Transverse colon (tissue), 3 donors: ENCODE data around the gene HSBP1L1.

ENCODE experiments used
- EP300 ChIP-seq: sonication (generic); formaldehyde crosslinking; IDR thresholded peaks from one replicate; pipeline ENCODE4 v1.6.1; 2017; ENCODE audit warnings: antibody characterized with exemption, low read depth
- POLR2AphosphoS5 ChIP-seq, 3 donors: sonication (generic); formaldehyde crosslinking; IDR thresholded peaks; one replicate each; pipeline ENCODE4 v1.6.1; 2016; ENCODE audit warnings: antibody characterized with exemption in 3 of 3

GRCh38 chr18:79945118-79946042 lies 19.1 kb upstream of the HSBP1L1 start:
- TF ChIP-seq POLR2AphosphoS5 (IDR thresholded peaks at IDR 0.05) (no peak), EP300 (no peak)
